K562 (cell line): ENCODE measurements around the gene PUDP. TPM values are rescaled to one million over a fixed set of nuclear protein-coding genes. Genes with fewer than 3 reads are reported as not detected.
A peak's percentile ranks its signal among the peaks of the same experiment; 100 is the strongest.

Experiments used
- MGA ChIP-seq: fragments of 450-650 bp; IDR thresholded peaks from 2 replicates; pipeline ENCODE4 v1.6.1; 2016; ENCODE audit warnings: mild to moderate bottlenecking, moderate library complexity
- NR2C2 ChIP-seq, 2 experiments: fragments of 200-800 bp in 1 of 2; sonication (Bioruptor generic) in 1 of 2; sonication (generic) in 1 of 2; formaldehyde crosslinking in 1 of 2; IDR thresholded peaks; 2 replicates each; pipeline versions ENCODE4 v1.6.1 to v1.8.0; 2016 to 2022; ENCODE audit warnings: mild to moderate bottlenecking in 1 of 2, missing compliant biosample characterization in 1 of 2, missing genetic modification characterization in 1 of 2, missing genetic modification reagents in 1 of 2
- ZBTB40 ChIP-seq, 2 experiments: fragments of 450-650 bp in 1 of 2; sonication (generic) in 1 of 2; formaldehyde crosslinking in 1 of 2; IDR thresholded peaks; 2 replicates each; pipeline versions ENCODE4 v1.7.1 to v1.9.0; 2016 to 2022; ENCODE audit warnings: inconsistent platforms in 1 of 2, mild to moderate bottlenecking in 1 of 2, missing genetic modification reagents in 1 of 2
- polyA plus RNA-seq, 8 experiments: library from polyadenylated mRNA; depleted of rRNA in 4 of 8; stranded (reverse) in 5 of 8; unstranded in 3 of 8; fragments of >200 nt; fragmentation: Nextera tagmentation in 2 of 8; fragmentation: Illumina TruSeq in 1 of 8; extraction: Ambion mirVana in 2 of 8; extraction: Trizol in 1 of 8; gene quantifications; 2 replicates each; pipeline versions ENCODE4 v1.2.1 to v1.2.3, GENCODE V29; 2011 to 2014; ENCODE audit warnings: inconsistent platforms in 1 of 8, missing spikeins in 1 of 8
- total RNA-seq, 7 experiments: library from RNA; depleted of rRNA in 6 of 7; stranded (reverse); fragments of >200 nt in 6 of 7; fragmentation: Illumina TruSeq in 2 of 7; extraction: Trizol in 2 of 7; gene quantifications; 2 replicates each; pipeline versions ENCODE4 v1.2.1 to v1.2.3, GENCODE V29; 2011 to 2021; ENCODE audit warnings: low replicate concordance in 1 of 7

The PUDP gene
- total and polyA plus RNA-seq, 9 of the 15 experiments (the other 6 are each of a cell fraction or from before 2014, with no cell fraction given), result 13.6 to 63.0 (median 29.2) TPM

DNA sequence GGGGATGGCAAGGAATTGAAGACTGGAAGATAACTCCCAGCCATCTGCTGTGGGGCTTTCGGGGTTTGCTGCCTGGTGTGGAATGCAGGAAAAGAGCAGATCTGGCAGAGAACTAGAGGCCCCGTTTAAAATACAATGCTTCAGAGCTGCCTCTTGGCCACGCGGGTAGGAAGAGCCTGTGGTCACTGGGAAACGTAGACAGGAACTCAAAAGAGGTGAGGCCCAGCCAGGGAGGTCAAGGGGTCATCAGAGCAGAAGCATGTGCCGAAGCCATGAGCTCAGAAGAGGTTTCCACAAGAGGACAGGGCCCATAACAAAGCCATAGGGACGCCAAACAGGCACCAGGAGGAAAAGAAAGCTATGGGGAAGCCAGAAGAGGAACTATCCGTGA lies 14.9 kb downstream of the PUDP start (continued):
- peak; percentile 65 for TF ChIP-seq MGA
- no peak for TF ChIP-seq ZBTB40 (IDR thresholded peaks at IDR 0.05)
- TF ChIP-seq ZBTB40 (CRISPR knock-in tag; IDR thresholded peaks at IDR 0.05), result no peak
- no peak for TF ChIP-seq NR2C2 (CRISPR knock-in tag; IDR thresholded peaks at IDR 0.05)
- peak; percentile 67 for TF ChIP-seq NR2C2 (tag; IDR thresholded peaks at IDR 0.05)
